ENCODE data around the gene TTYH2. TPM values are rescaled to one million over a fixed set of nuclear protein-coding genes. Genes with fewer than 3 reads are reported as not detected.

The TTYH2 gene
- total and polyA plus RNA-seq, 10 of the 15 experiments (the other 5 are each of a cell fraction or from before 2014, with no cell fraction given), result 0.26 to 25.2 (median 6.6) TPM

GRCh38 chr17:74243013-74243755 is 29.8 kb downstream of the TTYH2 start:
- WGBS (ENCODE audit: insufficient coverage, insufficient replicate concordance, low lambda C conversion rate, missing lambda C conversion rate), result 25% methylated on average over 13 of the region's 13 CpGs
- ChIA-PET CTCF (interaction anchor here (0.6 to 1.0 kb wide), 2 partner anchors 360 to 996 kb away, joined by 3 read pairs; no protein-coding TSS in a partner anchor), POLR2A (no interaction called here), RAD21 (ENCODE audit: unreplicated experiment) (no interaction called here), SMC1A (ENCODE audit: uncharacterized antibody, unreplicated experiment) (no interaction called here)
- Histone ChIP-seq H3K27ac (ENCODE audit: control insufficient read depth, insufficient read depth) (no peak overlapping the region), H2AFZ (ENCODE audit: control insufficient read depth, low read depth, low read length) (no peak overlapping the region), H3K27me3 (replicated peaks in 1 of 2; ENCODE audit: control insufficient read depth in 2 of 2, insufficient read depth in 2 of 2, low read length in 1 of 2) (no peaks in the 10 kb centered on the region), H3K9ac (ENCODE audit: control insufficient read depth, insufficient read depth, low read length) (no peak overlapping the region), H3K4me1 (ENCODE audit: control insufficient read depth, insufficient read depth, low read length) (no peaks in the 10 kb centered on the region), H3K36me3 (ENCODE audit: control insufficient read depth in 2 of 2, insufficient read depth in 2 of 2, low read length in 1 of 2) (peaks cover 0 to 2% of the 10 kb centered on the region in 2 experiments; a peak in 2 of 4 replicates), H3K79me2 (ENCODE audit: control insufficient read depth, insufficient read depth, low read length) (no peaks in the 10 kb centered on the region), H3K9me3 (replicated peaks; ENCODE audit: control insufficient read depth, insufficient read depth, low read length) (no peaks in the 10 kb centered on the region; the same call in 2 of the 3 replicates), H3K4me3 (no peak overlapping the region), H3K4me2 (ENCODE audit: control insufficient read depth, insufficient read depth) (no peak overlapping the region), H4K20me1 (ENCODE audit: control insufficient read depth, insufficient read depth) (no peaks in the 10 kb centered on the region)
- in situ Hi-C loops (cut with MboI), result no loop called here
- no peak for ATAC-seq
- no TSS peak for BruUV-seq (replicated peaks)
- TF ChIP-seq, protein P1, sequence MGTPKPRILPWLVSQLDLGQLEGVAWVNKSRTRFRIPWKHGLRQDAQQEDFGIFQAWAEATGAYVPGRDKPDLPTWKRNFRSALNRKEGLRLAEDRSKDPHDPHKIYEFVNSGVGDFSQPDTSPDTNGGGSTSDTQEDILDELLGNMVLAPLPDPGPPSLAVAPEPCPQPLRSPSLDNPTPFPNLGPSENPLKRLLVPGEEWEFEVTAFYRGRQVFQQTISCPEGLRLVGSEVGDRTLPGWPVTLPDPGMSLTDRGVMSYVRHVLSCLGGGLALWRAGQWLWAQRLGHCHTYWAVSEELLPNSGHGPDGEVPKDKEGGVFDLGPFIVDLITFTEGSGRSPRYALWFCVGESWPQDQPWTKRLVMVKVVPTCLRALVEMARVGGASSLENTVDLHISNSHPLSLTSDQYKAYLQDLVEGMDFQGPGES (IDR thresholded peaks at IDR 0.05), result no peak
- no peak for TF ChIP-seq RELA (IDR thresholded peaks at IDR 0.05; ENCODE audit: borderline replicate concordance, partially characterized antibody)
- TF ChIP-seq, protein P2, sequence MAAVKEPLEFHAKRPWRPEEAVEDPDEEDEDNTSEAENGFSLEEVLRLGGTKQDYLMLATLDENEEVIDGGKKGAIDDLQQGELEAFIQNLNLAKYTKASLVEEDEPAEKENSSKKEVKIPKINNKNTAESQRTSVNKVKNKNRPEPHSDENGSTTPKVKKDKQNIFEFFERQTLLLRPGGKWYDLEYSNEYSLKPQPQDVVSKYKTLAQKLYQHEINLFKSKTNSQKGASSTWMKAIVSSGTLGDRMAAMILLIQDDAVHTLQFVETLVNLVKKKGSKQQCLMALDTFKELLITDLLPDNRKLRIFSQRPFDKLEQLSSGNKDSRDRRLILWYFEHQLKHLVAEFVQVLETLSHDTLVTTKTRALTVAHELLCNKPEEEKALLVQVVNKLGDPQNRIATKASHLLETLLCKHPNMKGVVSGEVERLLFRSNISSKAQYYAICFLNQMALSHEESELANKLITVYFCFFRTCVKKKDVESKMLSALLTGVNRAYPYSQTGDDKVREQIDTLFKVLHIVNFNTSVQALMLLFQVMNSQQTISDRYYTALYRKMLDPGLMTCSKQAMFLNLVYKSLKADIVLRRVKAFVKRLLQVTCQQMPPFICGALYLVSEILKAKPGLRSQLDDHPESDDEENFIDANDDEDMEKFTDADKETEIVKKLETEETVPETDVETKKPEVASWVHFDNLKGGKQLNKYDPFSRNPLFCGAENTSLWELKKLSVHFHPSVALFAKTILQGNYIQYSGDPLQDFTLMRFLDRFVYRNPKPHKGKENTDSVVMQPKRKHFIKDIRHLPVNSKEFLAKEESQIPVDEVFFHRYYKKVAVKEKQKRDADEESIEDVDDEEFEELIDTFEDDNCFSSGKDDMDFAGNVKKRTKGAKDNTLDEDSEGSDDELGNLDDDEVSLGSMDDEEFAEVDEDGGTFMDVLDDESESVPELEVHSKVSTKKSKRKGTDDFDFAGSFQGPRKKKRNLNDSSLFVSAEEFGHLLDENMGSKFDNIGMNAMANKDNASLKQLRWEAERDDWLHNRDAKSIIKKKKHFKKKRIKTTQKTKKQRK (IDR thresholded peaks at IDR 0.05; ENCODE audit: low read depth, low read length), result no peak
- TF ChIP-seq STAT1 (conservative IDR thresholded peaks at IDR 0.05), result no peak
- TF ChIP-seq, protein P3, sequence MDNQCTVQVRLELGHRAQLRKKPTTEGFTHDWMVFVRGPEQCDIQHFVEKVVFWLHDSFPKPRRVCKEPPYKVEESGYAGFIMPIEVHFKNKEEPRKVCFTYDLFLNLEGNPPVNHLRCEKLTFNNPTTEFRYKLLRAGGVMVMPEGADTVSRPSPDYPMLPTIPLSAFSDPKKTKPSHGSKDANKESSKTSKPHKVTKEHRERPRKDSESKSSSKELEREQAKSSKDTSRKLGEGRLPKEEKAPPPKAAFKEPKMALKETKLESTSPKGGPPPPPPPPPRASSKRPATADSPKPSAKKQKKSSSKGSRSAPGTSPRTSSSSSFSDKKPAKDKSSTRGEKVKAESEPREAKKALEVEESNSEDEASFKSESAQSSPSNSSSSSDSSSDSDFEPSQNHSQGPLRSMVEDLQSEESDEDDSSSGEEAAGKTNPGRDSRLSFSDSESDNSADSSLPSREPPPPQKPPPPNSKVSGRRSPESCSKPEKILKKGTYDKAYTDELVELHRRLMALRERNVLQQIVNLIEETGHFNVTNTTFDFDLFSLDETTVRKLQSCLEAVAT (IDR thresholded peaks at IDR 0.05), result no peak
- no peak for TF ChIP-seq SMC3 (IDR thresholded peaks at IDR 0.05; ENCODE audit: borderline replicate concordance, low read length)
- no peak for TF ChIP-seq BHLHE40 (IDR thresholded peaks at IDR 0.05; ENCODE audit: borderline replicate concordance in 1 of 2, low read depth in 2 of 2, low read length in 1 of 2)
- no peak for TF ChIP-seq SREBF2 (IDR thresholded peaks at IDR 0.05; ENCODE audit: low read length)
- TF ChIP-seq ATF3 (IDR thresholded peaks at IDR 0.05; ENCODE audit: borderline replicate concordance, extremely low read depth, low read depth, low read length), result no peak
- TF ChIP-seq CBFB (IDR thresholded peaks at IDR 0.05; ENCODE audit: low read depth), result no peak
- TF ChIP-seq SUZ12 (IDR thresholded peaks at IDR 0.05; ENCODE audit: unreplicated experiment), result no peak
- no peak for DNase-seq (ENCODE audit: low read depth, low spot score)
- FAIRE-seq, result no peak
- intact Hi-C loops (cut with micrococcal nuclease; ENCODE audit: unreplicated experiment), result no loop called here

All from GM12878 (cell line).